C4-2B (cell line): Measurements from ENCODE around the gene PCDHGA5.
A peak's percentile ranks its signal among the peaks of the same experiment; 100 is the strongest.
"Not testable (repeated sequence)": the region's sequence is repeated elsewhere in the genome, so short reads cannot be mapped to it uniquely, and the experiment has no call there.

Experiments used
- H3K27ac ChIP-seq: fragments of 450-650 bp; 2 replicates; pipeline ENCODE4 v1.5.1; 2017
- CTCF ChIP-seq: fragments of 450-650 bp; conservative IDR thresholded peaks from 2 replicates; pipeline ENCODE4 v1.5.1; 2017; ENCODE audit warnings: mild to moderate bottlenecking
- ZFX ChIP-seq: fragments of 450-650 bp; IDR thresholded peaks from 2 replicates; pipeline ENCODE4 v1.6.1; 2017

The PCDHGA5 gene

GRCh38 chr5:141383345-141383744, 19.4 kb downstream of the PCDHGA5 start:
- TF ChIP-seq CTCF (no peak), ZFX (no peak)
- H3K27ac ChIP-seq: no peak overlapping the region

- TF ChIP-seq ZFX (no peak), CTCF (no peak)
- no peak overlapping the region for H3K27ac ChIP-seq
Measured at GRCh38 chr5:141384471-141385267, 20.7 kb downstream of the PCDHGA5 start.

GRCh38 chr5:141387557-141388311, 23.8 kb downstream of the PCDHGA5 start, which contains the start of gene PCDHGB4:
TSS of gene PCDHGB4 (plus strand) at chr5:141387698. CDS start at chr5:141387885, 187 bp downstream.
- TF ChIP-seq CTCF: peak; percentile 75
- not testable (repeated sequence) for H3K27ac ChIP-seq

- H3K27ac ChIP-seq: no peak overlapping the region
- TF ChIP-seq ZFX (no peak), CTCF (no peak)
Measured at GRCh38 chr5:141388661-141389060, 24.7 kb downstream of the PCDHGA5 start.

GRCh38 chr5:141389153-141390042, 25.4 kb downstream of the PCDHGA5 start:
- no peak for TF ChIP-seq CTCF
- TF ChIP-seq ZFX: no peak
- no peak overlapping the region for H3K27ac ChIP-seq

- TF ChIP-seq CTCF (peak; percentile 88), ZFX (no peak)
- no peak within 1 kb of the TSS for H3K27ac ChIP-seq
Measured at GRCh38 chr5:141392429-141393198, 28.7 kb downstream of the PCDHGA5 start, which contains the start of gene PCDHGA8. TSS of gene PCDHGA8 (plus strand) at chr5:141392633. CDS start at chr5:141392814, 181 bp downstream.
